CD4-positive, alpha-beta T cell treated with Interleukin-15 for 1 hour (primary cell): ENCODE data around the gene MEI1.
"Not testable (repeated sequence)": the region's sequence is repeated elsewhere in the genome, so short reads cannot be mapped to it uniquely, and the experiment has no call there.

ENCODE experiments used
- DNase-seq: peaks from one replicate; pipeline ENCODE4 v3.0.0-alpha.2; 2020

MEI1 gene

GRCh38 chr22:41822317-41823057 is 123.2 kb downstream of the MEI1 start:
- DNase-seq: peak; percentile 35

- DNase-seq: no peak
Observed at GRCh38 chr22:41823797-41824196, 124.5 kb downstream of the MEI1 start.

GRCh38 chr22:41825376-41825775 is 126.1 kb downstream of the MEI1 start:
- DNase-seq: no peak

- DNase-seq: no peak
Observed at GRCh38 chr22:41826021-41826420, 126.7 kb downstream of the MEI1 start.

GRCh38 chr22:41826430-41827383 is 127.4 kb downstream of the MEI1 start:
- no peak for DNase-seq

GRCh38 chr22:41827671-41828070 is 128.4 kb downstream of the MEI1 start:
- DNase-seq: no peak

- no peak for DNase-seq
Observed at GRCh38 chr22:41828516-41828915, 129.2 kb downstream of the MEI1 start.

GRCh38 chr22:41830174-41830573 is 130.9 kb downstream of the MEI1 start:
- no peak for DNase-seq

GRCh38 chr22:41831383-41831782 is 132.1 kb downstream of the MEI1 start:
- DNase-seq: peak; percentile 39

GRCh38 chr22:41831828-41832552 is 132.7 kb downstream of the MEI1 start:
- no peak for DNase-seq

- DNase-seq: peak; percentile 100
Observed at GRCh38 chr22:41832553-41833368, 133.5 kb downstream of the MEI1 start, which contains the start of gene SREBF2. Gene SREBF2 (plus strand): TSS chr22:41833105. CDS start chr22:41833271, 166 bp downstream.

- DNase-seq: peak; percentile 38
Observed at GRCh38 chr22:41833369-41834004, 134.2 kb downstream of the MEI1 start.

GRCh38 chr22:41834005-41834944 is 135.0 kb downstream of the MEI1 start:
- DNase-seq: no peak

GRCh38 chr22:41835462-41835861 is 136.2 kb downstream of the MEI1 start:
- DNase-seq: not testable (repeated sequence)

- no peak for DNase-seq
Observed at GRCh38 chr22:41836551-41836950, 137.2 kb downstream of the MEI1 start.

GRCh38 chr22:41838842-41839618 is 139.7 kb downstream of the MEI1 start:
- no peak for DNase-seq

- DNase-seq: no peak
Observed at GRCh38 chr22:41840216-41840615, 140.9 kb downstream of the MEI1 start.

GRCh38 chr22:41841085-41841712 is 141.9 kb downstream of the MEI1 start:
- DNase-seq: no peak
